Inflammatory macrophage treated with lipopolysaccharide for 1 hour (primary cell): ENCODE measurements around the gene MACROH2A2.
"Not testable (repeated sequence)": the region's sequence is repeated elsewhere in the genome, so short reads cannot be mapped to it uniquely, and the experiment has no call there.

Experiments
- DNase-seq, 2 donors: peaks; one replicate each; pipeline ENCODE4 v3.0.0-alpha.2; 2020 to 2022

The MACROH2A2 gene

DNA sequence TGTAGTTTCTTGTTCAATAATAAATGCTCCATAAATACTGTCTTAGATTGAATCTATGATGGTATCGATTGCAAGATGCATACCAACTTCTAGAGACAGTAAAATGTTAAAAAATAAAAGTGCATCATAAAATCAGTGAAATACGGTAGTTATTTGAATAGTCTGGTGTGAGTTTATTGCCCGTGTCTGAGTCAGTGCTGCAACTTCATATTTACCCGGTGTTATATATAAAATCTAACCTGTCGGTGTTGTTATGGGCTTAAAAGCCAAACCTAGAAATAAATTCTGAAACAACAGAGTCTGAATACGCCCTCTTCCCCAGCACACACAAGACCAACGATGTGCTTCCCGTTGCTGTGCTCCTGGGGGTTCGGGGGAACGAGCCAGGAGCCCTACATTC is 16.3 kb downstream of the MACROH2A2 start:
- no peak for DNase-seq

DNA sequence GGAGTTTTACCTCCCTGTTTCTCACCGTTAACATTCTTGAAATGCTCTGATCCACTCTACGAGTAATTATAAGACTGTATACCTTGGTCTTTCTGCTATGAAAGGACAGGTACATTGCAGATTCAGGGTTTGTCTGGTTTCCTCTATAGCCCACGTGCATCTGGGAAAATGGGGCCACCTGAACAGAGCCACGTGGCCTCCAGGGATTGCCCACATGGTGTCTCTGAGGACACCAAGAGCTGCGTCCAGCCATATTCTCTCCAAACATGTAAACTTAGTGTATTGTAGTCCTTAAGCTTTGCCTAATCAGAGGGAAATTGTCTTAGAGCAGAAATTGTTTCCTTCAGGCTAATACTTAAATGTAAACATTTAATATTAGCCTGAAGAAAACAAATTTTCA is 16.7 kb downstream of the MACROH2A2 start:
- no peak for DNase-seq

DNA sequence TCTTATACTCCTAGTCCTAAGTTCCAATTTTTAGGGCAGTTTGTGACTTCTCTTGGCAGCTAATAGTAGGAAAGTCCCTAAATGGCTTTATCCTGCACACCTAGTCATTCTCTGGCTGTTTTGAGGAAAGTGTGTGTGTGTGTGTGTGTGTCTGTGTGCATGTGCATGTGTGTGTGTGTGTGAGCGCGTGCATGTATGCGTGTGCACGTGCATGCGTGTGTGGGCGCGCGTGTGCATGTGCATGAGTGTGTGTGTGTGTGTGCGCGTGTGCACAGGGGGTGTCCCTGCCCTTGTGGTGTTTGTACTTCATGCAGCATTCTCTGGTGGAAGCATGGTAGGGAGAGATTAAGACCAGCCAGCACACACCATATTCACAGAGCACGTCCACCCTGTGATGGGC is 18.2 kb downstream of the MACROH2A2 start:
- no peak for DNase-seq

DNA sequence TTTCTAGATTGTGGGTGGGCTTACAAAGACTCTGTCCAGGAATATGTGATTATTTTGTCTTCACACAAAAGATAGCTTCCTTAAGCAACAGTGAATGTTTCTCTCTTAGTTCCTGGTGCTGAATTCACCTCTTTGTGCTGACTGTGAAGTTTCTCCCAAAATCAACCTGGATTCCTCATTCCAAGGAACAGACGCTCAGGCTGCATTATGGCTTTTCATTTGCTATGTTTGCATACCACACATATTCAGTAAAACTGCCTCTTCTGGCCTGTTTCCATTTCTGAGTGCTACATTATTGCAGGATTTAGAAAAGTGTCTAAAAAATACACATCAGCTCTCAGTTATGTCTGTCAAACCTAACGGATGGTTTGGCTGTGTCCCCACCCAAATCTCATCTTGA is 21.5 kb downstream of the MACROH2A2 start:
- DNase-seq = no peak

DNA sequence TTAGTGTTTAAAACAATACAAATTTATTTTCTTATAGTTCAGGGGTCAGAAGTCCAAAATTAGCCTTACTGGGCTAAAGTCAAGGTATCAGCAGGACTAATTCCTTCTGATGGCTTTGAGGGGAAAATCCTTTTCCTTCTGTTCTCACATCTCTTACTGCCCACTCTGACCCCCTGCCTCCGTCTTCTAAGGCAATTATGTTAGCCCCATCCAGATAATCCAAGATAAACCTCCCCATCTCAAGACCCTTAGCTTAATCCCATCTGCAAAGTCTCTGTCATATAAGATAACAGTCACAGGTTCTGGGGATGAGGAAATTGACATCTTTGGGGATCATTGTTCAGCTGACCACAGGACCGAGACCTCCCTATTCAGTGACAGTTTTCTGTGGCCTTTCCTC is 22.3 kb downstream of the MACROH2A2 start:
- no peak for DNase-seq

DNA sequence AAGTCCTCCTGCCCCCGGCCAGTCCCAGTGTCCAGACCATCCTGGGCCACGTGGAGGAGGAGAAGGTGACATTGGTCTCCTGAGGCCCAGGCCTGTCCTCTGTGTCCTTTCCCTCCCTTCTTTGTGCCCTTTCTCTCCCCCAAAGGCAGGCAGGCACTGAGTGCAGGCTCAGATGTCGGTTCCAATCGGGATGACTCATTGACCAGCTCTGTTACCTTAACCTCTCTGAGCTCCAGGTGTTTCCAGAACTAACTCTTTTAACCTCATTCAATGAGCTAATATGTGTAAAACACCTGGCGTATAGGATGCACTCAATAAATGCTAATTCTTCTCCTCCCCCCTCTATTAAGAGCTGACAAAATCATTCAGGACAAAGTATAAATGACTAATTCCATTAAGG is 25.7 kb downstream of the MACROH2A2 start:
- DNase-seq = no peak

DNA sequence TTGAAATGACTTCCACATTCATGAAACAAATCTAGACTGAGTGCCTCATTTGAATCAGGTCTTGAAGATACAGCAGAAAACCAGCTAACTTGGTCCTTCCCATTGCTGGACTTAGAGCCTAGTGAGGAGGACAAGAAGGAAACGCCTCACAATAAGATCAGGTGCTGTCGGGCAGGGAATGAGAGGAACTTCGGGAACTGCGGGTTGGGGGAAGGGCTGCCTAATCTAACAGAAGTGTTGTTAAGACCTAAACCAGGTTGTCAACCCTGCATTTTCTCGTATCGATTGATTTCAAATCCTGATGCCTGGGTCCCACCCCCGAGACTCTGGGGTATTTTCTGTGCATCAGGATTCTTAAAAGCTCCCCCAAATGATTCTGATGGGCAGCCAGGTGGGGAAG is 26.3 kb downstream of the MACROH2A2 start:
- DNase-seq = no peak

DNA sequence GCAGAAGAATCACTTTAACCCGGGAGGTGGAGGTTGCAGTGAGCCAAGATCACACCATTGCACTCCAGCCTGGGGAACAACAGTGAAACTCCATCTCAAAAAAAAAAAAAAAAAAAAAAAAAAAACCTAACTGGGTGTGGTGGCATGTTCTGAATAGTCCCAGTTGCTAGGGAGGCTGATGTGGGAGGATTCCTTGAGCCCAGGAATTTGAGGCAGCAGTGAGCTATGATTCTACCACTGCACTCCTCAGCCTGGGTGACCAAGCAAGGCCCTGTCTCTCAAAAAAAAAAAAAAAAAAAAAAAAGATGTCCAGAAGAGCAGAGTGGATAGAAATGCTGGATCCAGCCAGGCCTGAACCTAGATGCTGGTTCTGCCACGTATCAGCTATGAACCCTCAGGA is 28.1 kb downstream of the MACROH2A2 start:
- not testable (repeated sequence) for DNase-seq

DNA sequence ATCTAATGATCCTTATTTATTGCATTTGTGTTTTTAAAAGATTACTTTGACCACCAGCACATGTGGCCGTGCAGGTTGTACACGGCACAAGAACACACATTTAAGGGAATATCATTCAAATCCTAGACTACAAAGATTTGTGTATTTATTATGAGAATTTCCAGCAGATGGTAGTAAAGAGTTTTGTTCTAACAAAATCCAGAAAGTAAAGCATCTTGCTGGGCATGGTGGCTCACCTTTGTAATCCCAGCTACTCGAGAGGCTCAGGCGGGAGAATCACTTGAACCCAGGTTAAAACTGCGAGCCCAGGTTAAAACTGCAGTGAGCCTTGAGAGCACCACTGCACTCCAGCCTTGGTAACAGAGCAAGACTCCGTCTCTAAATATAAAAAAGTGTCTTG is 31.5 kb downstream of the MACROH2A2 start:
- DNase-seq = no peak

DNA sequence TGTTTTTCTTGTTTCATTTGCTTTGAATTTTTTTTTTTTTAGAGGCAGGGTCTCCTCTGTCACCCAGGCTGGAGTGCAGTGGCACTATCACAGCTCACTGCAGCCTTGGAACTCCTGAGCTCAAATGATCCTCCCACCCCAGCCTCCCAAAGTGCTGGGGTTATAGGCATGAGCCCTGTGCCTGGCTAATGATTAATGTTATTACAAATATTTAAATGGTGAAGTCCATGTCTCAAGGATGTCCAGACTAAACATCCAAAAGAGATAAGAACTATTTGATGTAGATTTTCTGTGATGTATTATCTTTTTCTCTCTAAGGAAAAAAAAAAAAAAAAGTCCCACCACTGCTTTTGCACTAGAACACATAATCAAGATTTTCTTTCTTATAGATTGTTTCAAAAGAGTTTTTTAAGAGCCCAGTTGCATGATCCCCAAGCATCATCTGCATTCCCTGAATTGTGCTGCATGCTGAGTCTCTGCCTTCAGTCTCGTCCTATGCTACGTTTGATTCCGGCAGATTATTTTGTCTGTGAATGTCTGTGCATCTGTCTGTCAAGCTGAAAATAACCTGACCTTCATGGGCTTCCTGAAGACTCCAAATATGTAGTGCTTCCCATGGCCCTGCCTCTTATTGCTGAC is 33.4 kb downstream of the MACROH2A2 start:
- no peak for DNase-seq

DNA sequence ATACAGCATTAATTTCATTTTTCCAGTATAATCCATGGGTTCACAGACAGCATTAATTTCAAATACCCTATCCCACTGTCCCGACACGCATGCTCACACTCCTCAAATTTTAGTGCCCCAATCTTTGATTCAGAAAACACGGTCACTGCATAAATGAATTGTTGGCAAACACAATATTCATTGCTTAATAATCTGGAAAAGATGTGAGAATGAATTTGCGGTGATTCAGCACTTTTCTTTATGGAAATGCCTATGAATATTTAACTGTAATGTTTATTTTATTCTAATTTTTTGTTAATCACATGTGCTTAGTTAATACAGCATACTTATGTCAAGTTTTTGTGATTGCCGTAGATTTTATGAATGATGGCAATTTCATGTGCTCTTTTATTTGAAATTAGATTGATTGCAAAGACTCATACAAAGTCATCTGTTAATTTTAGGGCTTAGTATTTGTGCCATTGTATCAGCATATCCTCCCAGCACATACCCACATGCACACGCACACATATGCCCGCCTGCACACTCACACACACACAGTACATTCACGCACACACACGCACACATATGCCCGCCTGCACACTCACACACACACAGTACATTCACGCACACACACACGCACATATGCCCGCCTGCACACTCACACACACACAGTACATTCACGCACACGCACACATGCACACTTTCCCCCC is 35.1 kb downstream of the MACROH2A2 start:
- DNase-seq = no peak

DNA sequence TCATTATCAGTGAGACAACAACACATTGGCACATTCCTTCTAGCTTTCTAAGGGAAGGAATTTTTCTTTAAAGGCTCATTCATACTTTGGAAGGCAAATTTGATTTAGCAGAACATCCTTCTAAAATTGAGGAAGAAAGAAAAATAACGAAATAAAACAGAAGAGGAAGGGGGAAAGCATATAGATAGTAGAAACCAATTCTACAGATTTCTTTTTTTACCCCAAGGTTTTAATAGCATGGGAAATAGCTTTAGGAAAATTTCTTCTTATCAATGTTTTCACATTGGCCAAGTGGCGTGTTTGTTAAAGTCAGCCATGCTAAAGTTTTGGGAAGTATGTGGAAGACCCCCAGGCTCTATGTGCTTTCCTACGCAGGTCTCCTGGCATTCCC is 35.7 kb downstream of the MACROH2A2 start:
- no peak for DNase-seq

DNA sequence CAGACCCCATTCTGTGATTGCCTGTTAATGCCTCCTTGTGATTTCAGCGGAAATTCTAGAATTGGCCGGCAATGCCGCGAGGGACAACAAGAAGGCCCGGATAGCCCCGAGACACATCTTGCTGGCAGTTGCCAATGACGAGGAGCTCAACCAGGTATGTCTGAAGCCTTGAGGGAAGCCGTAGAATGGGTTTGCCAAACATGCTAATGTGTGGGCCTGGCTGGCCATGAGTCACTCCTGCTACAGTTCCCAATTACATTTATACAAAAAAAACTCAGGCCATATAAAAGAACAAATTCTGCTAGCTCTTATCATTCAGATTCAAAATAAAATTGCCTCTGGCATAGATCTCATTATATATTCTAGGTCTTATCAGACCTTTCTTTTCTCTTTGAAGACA is 37.4 kb downstream of the MACROH2A2 start:
- DNase-seq = no peak

DNA sequence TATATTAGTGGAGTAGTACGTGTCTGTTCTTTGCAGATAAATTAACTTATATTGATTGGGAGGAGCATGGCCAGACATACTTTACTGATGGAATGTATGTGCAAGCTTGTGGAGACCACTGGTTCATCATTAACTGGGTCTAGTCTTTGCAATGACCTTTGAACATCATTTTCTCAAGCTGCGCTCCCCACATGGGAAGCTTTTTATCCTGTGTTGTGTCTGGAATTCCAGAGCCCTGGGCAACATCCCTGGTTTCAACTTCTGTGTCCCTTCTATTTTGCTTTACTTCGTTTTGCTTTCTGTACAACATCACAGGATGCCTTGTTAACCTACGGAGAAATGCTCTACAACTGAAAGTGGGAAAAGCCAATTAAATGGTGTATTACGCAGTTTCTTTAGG is 38.3 kb downstream of the MACROH2A2 start:
- DNase-seq = no peak

DNA sequence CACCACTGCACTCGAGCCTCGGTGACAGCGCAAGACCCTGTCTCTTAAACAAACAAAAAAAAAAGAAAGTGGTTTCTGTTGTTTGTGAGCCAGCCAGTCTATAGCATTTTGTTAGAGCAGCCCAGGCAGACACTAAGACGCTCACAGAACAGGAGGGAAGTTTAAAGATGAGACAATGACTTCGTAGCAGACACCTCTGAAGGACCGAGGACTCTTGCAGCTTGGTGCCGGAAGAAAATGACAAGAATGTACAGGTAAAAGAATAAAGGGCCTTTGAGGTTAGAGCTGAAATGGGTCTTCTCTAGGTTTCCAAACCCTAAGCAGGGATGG is 39.7 kb downstream of the MACROH2A2 start:
- no peak for DNase-seq

DNA sequence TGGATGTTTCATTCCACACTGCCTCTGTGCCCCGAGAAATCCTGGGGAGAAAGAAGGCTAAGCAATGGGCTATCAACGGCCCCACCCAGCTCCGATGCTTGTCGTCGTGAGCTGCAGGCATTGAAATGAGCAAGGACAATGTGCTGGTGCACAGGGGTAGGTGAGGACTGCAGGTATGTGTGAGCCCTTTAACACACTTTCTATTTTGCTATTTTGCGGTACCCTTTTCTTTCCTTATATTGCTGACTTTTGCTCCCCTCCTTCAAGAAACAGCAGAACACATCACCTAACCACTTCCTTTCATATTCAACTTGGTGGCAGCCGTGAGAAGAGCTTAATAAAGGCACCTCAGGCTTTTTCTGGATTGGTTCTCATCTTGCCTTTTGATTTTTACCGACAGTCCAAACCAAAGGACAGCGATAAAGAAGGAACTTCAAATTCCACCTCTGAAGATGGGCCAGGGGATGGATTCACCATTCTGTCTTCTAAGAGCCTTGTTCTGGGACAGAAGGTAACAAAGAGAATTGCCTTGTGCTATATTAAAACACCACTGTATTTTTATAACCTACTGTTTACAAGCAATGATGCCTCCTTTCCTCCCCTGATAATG is 40.8 kb downstream of the MACROH2A2 start:
- no peak for DNase-seq

DNA sequence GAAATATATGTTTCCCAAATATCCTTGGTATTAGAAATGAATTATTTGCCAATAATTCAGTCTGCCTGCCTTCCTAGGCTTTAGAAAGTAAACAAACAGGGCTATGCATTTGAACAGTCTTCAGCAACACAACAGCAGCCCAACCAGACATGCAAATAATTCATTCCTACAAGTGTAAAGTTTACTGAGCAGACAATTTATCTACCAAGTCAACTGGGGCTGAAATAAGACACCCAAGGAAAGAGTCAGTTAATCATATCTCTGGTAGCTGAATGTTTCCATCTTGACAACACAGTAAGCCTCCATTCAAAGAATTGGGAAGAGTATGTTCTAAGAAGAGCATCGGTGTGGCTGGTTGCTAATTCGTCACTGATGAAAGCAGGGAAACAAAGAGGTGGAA is 41.6 kb downstream of the MACROH2A2 start:
- DNase-seq = no peak

DNA sequence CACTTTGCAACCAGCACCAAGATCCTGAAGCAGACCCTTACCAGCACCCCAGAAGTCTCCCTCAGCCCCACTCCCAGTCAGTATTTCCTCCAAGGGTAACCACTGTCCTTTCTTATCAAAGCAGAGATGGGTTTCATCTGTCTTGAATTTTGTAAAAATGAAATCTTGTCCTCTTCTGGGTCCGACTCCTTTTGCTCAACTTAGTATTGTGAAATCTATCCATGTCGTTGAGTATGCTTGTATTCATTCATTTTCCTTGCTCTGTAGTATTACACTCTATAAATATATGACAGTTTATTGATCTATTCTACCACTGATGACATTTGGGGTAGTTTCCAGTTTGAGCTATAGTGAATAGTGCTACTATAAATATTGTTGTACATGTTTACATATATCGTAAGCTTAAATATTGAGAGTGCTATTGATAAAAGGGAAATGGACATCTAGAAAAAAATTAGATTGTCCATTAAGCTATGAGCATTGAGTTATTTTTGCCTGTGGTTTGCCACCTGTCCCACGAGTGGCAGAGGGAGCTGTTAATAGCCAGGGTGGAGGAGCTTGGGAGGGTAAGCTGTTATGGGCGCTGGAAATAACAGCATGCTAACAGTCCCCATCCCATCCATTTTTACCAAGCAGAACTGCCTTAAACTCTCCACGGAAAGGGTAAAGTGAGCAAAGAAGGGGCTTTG is 43.5 kb downstream of the MACROH2A2 start:
- DNase-seq = no peak

DNA sequence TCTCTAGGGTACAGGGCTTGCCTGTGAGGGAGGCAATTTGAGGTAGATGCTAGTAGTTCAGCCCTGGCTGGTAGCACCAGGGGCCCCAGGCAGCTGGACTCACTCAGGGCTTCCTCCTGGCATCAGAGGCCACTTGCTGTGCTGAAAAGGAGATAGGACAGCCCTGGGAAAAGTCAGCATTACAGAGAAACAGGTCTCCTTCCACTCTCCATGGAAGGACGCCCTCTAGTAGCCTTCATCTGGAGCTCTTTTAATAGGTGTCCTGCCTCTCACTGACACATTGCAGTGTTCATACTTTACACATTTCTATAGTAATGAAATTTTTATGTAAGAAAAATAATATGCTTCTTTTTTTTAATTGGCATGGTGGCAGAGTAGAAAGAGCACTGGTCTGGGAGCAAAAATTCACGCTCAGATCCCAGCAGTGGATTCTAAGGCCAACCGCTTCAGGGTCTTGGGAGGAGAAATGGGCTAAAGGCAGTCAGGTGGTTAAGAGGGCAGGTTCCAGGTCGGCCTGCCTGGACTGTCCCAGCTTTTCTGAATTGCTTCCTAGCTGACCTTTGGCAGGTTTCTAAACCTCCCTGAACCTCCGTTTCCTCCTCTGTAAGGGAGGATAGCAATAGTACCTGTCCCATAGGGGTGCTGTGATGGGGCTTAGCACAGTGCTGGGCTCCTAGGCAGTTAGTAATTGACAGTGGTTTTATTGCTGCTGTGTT is 44.2 kb downstream of the MACROH2A2 start:
- no peak for DNase-seq

DNA sequence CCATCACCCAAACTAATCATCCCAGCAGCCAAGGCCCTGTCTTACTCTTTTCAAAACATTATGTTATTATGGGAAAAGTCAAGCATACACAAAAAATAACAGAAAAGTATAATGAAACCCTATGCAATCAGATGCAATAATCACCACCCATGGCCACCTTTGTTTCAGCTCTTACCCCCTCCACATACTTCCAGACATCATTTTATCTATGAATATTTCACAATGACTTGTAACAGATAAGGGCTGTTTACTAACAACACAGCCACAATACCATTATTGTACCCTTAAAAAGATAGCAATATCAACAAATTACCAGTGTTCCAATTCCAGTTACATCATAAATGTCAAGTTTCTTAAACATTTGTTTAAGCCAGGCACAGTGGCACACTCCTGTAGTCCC is 44.8 kb downstream of the MACROH2A2 start:
- DNase-seq = no peak

DNA sequence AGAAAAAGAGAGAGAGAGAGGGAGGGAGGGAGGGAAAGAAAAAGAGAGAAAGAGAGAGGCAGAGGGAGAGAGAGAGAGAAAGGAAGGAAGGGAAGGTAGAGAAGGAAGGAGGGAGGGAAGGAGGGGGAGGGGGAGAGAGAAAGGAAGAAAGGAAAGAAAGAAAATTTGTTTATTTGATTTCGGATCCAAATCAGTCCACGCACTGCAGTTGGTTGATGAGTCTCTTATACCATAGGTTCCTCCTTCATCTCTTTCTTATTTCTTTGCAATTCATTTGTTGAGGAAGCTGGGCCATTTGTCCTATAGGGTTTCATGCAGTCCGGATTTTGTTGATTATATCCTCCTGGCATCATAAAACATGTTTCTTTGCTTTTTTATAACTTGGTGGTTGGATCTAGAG is 45.6 kb downstream of the MACROH2A2 start:
- no peak for DNase-seq

DNA sequence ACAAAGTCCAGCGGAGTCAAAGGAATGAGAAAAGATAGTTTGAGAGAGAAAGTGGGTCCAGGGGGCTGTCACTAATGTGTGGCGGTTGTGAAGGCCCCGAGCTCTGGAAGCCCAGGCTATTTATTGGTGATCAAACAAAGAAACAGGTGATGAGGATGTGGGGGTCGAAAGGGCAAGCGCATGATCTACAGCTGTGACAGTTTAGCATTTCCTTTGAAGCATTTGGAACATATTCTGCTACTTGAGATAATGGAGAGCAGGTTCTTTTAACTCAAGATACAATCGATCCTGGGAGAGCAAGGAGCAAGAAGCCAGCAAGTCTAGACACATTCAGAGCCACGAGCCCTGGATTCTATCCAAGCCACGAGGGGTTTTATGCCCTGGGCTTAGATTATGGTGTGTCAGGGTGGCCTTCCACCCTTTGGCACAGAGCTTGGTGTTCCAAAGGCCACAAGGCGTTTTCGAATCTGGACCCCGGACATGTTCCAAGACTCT is 48.5 kb downstream of the MACROH2A2 start:
- not testable (repeated sequence) for DNase-seq

DNA sequence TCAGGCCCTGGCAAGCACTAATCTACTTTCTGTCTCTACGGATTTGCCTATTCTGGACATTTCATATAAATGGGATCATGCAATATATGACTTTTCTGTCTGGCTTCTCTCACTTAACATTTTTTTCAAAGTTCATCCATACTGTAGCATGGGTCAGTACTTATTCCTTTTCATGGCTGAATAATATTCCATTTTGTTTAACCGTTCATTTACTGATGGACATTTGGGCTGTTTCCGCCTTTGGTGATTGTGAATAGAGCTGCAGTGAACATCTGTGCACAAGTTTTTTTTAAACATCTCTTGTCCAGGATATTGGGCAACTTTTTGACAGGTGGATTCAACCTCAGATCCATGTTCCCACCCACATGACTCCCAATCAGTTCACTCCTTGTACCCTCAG is 49.0 kb downstream of the MACROH2A2 start:
- DNase-seq = no peak
